GM21717 (cell line): ENCODE data around the gene TEAD4.

Experiments used
- ATAC-seq: cut with Tn5 transposase; IDR thresholded peaks from one replicate; pipeline ENCODE4 v1.9.1; 2021; ENCODE audit warnings: mild to moderate bottlenecking, moderate library complexity; ENCODE audit not compliant: unreplicated experiment

TEAD4 gene

GRCh38 chr12:2959192-2959504 lies at the start of gene TEAD4:
Gene TEAD4, plus strand, starts transcription at chr12:2959397.
- ATAC-seq, result no peak

DNA sequence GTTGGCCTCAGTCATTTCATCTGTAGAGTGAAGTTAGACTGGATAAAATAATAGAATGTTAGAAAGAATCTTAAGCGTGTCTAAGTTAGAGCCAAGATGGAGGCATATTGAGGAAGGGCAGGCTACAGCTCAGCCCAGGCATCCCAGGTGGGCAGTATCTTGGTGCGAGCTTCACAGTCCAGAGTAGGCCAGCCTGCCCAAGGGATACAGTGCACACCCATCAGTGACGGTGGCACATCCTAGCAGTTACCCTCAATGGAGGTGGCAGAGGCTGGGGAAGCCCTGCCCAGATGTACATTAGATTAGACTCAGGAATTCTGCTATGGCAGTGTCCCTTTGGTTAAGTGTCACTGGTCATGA lies 47.0 kb upstream of the TEAD4 start:
- ATAC-seq, result no peak

DNA sequence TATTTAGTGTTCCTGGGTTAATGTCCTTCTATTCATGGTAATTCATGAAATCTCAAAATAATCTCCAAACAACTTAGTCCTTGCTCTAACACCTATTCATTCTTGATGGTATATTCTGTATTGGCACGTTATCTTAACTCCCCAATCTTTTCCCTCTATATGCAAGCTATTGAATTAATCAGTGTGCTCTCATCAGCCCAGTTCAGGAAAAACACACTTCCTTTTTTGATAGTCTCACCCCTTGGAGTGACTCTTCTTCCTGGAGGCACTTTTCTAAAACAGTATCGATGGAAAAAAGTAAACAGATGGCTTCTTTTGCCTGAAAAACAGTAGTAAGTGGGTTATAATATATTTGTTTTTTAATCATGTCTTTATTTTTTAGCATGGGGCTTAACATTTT lies 39.9 kb upstream of the TEAD4 start:
- ATAC-seq, result no peak

- no peak for ATAC-seq
These were observed 36.9 kb upstream of the TEAD4 start for GRCh38 chr12:2922329-2922728.

GRCh38 chr12:2923057-2923456 lies 36.1 kb upstream of the TEAD4 start:
- no peak for ATAC-seq

DNA sequence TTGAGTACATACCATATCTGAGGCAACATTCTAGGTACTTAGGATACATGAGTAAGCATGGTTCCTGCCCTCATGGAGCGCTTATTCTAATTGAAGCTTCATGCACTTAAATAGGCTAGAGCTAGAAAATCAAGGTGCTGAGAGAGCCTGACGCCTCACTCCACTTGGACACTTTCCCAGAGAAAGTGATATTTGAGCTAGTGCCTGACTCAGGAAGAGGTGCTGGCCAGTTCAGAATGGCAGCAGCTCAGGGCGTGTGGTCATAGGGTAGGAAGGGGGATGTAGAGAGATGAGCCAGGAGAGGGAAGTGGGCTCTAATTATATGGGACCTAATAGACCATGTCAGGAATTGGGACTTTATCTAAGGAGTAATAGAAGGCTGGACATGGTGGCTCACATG lies 35.2 kb upstream of the TEAD4 start:
- no peak for ATAC-seq

DNA sequence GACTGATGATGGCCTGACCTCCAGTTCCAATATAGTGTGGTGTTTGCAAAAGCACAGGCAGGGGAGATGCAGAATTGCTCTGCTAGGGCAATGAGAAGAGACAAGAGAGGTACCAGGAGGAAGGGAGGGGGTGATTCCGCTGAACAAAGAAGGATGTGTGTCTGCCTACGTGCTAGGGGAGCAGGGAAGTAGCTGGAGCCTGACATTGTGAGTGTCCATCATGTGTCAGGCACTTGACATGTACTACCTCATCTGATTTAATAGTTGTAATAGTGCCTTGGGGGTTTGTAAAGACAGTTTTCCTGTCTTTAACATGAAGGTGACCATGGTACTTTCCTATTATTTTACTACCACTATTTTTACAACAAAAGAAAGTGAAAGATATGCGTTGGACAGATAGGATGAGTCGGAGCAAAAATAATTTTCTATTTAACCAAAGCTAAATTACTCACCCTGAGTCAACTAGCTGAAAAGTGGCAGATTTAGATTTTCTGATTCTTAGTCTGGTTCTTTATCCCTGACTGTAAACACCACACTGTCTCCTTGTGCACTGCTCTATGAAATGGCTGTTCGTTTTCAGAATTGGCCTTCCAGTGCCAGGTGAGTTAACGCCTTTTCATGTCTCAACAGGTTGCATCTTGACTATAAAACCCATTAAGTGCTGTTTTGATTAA lies 33.7 kb upstream of the TEAD4 start:
- ATAC-seq, result no peak

- ATAC-seq, result no peak
These were observed 28.3 kb upstream of the TEAD4 start for GRCh38 chr12:2930865-2931264.

GRCh38 chr12:2933586-2933985 lies 25.6 kb upstream of the TEAD4 start:
- ATAC-seq, result no peak

GRCh38 chr12:2934371-2934770 lies 24.8 kb upstream of the TEAD4 start:
- no peak for ATAC-seq

DNA sequence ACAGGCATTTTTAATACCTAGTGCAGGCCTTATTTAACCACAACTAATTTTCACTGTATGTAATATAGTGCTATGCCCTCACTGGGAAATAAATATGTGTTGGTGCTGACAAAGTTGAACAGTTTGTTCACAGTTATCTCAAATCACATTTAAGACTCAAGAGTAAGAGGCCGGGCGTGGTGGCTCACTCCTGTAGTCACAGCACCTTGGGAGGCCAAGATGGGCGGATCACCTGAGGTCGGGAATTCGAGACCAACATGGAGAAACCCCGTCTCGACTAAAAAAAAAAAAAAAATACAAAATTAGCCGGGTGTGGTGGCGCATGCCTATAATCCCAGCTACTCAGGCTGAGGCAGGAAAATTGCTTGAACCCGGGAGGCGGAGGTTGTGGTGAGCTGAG lies 22.9 kb upstream of the TEAD4 start:
- no peak for ATAC-seq

GRCh38 chr12:2937500-2937899 lies 21.7 kb upstream of the TEAD4 start:
- no peak for ATAC-seq

DNA sequence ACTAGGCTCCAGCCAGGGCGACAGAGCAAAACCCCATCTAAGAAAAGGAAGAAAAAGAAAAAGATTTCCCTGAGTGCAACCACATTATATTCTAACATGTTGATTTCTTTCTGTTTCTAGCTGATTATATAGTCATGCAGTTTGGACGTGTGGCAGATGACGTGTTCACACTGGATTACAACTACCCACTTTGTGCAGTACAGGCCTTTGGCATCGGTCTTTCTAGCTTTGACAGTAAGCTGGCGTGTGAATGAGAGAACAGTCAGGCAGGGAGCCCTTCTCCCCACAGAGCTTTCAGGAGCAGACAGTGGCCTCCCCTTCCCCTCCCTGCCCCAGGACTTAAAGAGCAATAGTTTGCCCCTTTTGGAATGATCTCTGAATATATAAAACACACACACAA lies 20.0 kb upstream of the TEAD4 start:
- no peak for ATAC-seq

DNA sequence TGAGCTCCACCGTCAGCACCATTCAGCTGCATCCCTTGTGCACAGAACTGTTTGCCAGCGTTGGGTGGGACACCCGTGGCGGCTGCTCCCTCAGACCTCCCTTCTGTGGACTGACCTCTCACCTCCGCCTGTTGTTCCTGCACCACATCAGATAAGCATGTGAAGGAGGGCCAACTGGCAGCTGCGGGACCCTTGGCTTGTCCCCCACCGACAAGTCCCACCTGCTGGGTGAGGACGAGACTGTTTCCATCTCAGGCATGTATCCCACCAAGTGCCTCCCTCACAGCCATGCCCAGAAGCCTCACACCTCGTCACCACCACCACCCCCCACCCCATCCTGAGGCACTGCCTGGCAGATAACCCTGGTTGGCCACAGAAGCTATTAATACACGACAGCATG lies 18.6 kb upstream of the TEAD4 start:
- no peak for ATAC-seq

- no peak for ATAC-seq
These were observed 17.7 kb upstream of the TEAD4 start for GRCh38 chr12:2941524-2941923.

GRCh38 chr12:2944401-2945047 lies 14.7 kb upstream of the TEAD4 start:
- no peak for ATAC-seq

- no peak for ATAC-seq
These were observed 9.8 kb upstream of the TEAD4 start for GRCh38 chr12:2949411-2949810.

GRCh38 chr12:2955888-2956287 lies 3.3 kb upstream of the TEAD4 start:
- ATAC-seq, result no peak

DNA sequence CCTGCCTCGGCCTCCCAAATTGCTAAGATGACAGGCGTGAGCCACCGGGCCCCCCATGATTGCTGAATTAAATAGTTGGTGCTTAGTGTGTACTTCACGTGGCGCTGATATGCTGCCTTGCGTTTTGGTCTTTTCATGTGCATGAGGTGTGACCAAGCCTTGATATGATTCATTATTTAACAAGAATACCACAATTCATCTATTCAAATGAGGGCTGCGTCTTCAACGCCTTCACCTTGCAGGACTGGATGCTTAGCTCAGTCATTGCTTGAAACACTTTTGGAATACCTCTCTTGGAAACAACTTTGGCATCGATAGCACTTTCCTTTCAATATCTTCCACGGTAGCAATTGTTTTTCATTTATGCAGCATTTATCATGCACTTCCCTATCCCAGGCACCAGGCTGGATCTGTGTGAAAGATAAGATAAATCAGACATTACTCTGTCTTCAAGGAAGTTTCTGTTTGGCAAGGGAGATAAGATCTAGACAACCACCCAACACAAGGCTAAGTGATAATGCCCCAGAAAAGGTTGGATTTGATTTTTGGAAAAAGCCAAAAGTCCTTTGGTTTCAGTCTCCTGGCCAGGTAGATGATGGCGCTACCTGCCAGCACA lies 1.3 kb upstream of the TEAD4 start:
- ATAC-seq, result no peak

- no peak for ATAC-seq
These were observed 585 bp upstream of the TEAD4 start for GRCh38 chr12:2958432-2959191.

DNA sequence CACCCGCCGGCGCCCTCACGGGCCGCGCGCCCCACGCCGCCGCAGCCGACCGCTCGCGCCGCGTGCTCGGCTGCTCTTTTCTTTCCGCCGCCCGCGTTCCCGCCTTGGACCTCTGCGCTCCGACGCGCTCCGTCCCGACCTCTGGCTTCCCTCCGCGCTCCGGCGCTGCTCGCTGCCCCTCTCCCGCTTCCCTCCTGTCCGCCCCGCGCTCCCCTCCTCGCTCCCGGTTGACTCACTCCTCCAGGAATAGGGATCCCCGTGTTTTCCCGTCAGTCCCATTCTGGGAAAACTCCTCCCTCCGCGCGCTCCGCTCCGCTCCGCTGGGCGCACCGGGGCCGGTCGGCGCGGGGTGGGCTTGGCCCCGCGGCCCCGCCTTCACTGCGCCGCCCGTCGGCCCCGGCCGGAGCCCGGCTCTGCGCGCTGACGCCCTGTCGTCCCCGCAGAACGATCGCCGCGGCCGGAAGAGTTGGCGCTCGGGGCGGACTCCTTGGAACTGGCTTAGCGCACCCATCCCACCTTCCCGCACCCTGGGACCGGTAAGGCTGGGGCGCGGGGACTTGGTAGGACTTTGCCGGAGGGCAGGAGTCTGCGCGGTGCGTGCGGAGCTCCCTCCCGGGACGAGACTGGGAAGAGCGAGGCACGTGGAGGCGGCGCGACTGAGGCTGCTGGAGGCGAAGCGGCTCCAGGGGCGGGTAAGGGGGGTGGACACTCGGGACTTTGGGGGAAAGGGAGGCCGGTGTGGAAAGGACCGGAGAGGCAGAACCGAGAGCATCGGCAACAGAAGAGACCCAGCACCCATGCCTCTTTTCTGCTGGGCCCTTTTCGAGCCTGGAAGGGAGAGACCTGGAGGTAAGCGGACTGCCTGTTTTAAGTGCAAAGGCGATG lies 550 bp downstream of the TEAD4 start:
- no peak for ATAC-seq
